Suppressor macrophage (primary cell): ENCODE data around the gene ODC1.
"Not testable (repeated sequence)": the region's sequence is repeated elsewhere in the genome, so short reads cannot be mapped to it uniquely, and the experiment has no call there.

Experiments
- DNase-seq, 4 experiments: peaks; one replicate each; pipeline ENCODE4 v3.0.0-alpha.2; 2020 to 2022
- total RNA-seq, 17 experiments: gene quantifications; one replicate each; lab custom pipeline; 2026; ENCODE audit warnings: mixed read lengths in 6 of 17, inconsistent platforms in 3 of 17; lab: John Stamatoyannopoulos, UW

ODC1 gene
- total RNA-seq: 24.1 to 141 (median 80.1) reads per million in 17 experiments

GRCh38 chr2:10447895-10448575, at the start of gene ODC1:
Gene ODC1 (minus strand): TSS chr2:10448327. CDS start chr2:10445032, 3,295 bp downstream.
- DNase-seq: peak; percentile 89 to 97 (median 96)

DNA sequence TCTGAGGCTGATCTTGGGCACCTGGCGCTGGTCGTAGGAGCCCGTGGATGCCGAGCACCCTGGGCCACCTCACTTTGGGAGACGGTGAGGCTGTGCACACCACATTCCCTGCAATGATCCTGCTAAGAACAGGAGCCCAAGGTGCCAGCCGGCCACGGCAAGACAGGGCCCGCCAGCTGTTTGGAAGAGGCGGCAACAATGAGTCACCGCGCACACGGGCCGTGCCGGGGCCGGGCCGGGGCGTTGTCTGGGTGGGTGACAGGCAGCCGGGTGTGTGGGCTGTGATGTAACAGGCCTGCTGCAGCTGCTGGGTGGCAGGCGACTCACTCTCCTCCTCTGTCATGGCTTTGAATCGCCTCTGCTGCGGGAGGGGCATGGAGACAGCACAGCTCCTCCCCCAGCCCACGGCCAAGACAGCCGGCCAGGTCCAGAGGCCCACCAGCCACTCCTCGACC, 49.7 kb upstream of the ODC1 start:
- DNase-seq: peak; percentile 43 to 58 (median 56)

- DNase-seq: no peak
Measured at GRCh38 chr2:10495988-10496313, 47.8 kb upstream of the ODC1 start.

GRCh38 chr2:10495311-10495987, 47.3 kb upstream of the ODC1 start:
- no peak for DNase-seq

DNA sequence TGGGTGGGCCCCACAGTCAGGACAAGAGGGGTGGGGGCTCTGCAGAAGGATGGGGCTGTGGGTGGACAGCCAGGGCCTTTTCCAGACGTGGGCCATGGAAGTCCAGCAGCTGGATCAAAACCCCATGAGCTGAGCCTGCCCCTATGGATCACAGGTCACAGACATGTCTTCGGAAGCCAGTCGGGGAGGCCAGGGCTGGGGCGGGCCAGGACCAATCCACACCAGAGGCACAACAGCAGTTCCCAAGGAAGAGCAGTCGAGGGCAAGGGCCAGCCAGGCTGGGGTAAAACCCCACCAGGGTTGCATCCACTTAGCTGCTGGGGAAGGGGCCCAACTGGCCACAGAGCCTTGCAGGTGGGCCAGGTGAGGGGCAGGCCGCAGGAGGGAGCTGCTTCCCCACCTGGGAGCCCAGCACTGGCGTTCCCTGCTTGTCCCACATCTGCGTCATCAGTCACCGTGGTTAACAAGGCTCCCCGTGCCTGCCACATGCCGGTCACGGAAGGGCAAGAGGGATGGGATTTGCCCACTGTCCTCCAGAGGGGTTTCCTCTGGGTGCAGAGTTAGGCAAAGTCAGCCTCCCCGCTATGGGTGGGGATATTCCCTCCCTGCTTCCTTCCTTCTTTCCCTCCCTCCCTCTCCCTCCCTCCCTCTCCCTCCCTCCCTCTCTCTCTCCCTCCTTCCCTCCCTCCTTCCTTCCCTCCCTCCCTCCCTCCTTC, 46.4 kb upstream of the ODC1 start:
- DNase-seq: no peak

- DNase-seq: peak; percentile 22 to 53 (median 36)
Measured at GRCh38 chr2:10493634-10494281, 45.6 kb upstream of the ODC1 start.

DNA sequence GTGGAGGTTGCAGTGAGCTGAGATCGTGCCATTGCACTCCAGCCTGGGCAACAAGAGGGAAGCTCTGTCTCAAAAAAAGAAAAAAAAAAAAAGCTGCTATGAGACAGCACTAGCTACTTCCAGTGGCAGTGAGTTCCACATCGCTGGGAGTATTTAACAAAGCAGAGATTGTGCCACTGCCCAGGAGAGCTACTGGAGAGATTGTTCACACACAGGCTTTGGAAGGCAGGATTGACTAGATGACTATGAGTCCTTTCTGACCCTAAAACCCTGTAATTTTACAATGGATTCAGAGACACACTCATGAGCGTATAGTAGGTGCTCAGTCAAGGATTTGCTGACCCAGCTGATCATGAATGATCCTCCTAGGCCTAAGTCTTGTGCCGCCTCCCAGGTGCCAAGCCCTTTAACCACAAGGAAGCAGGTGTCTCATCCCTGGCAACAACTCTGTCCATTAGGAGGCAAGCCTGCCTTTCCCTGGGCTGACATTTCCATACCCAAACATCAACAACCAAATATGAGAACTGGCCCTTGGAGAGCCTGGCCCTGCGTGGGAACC, 45.0 kb upstream of the ODC1 start:
- DNase-seq: no peak

- no peak for DNase-seq
Measured at GRCh38 chr2:10490806-10491291, 42.7 kb upstream of the ODC1 start.

- no peak for DNase-seq
Measured at GRCh38 chr2:10489842-10490555, 41.9 kb upstream of the ODC1 start.

DNA sequence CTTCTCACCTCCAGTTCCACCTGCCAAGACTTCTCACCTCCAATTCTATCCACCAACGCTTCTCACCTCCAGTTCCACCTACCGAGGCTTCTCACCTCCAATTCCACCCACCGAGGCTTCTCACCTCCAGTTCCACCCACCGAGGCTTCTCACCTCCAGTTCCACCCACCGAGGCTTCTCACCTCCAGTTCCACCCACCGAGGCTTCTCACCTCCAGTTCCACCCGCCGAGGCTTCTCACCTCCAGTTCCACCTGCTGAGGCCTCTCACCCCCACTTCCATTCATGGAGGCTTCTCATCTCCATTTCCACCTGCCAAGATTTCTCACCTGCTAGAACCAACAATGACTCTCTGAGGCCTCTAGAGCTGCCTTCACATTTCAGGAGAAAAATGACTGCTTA, 40.0 kb upstream of the ODC1 start:
- DNase-seq: not testable (repeated sequence)

- DNase-seq: not testable (repeated sequence)
Measured at GRCh38 chr2:10487741-10488104, 39.6 kb upstream of the ODC1 start.

GRCh38 chr2:10487081-10487740, 39.1 kb upstream of the ODC1 start:
- DNase-seq: no peak

GRCh38 chr2:10486601-10487079, 38.5 kb upstream of the ODC1 start:
- no peak for DNase-seq

DNA sequence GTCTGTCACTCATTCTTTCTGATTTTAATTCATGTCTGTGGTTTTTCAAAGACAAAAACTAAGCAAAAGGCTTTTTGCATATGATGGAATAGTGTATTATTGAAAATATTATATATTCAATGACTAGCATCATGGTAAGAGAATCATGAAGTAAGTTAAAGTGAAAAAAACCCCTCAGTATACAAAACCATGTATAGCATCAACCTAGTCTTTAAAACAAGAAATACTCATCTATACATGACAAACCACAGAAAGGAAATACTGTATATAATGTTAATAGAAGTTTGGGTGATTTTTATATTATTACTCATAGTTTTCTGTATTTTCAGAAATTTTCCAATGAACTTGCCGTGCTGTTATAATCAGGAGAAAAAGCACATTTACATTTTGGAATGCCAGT, 38.0 kb upstream of the ODC1 start:
- no peak for DNase-seq

GRCh38 chr2:10482913-10483312, 34.8 kb upstream of the ODC1 start:
- no peak for DNase-seq

- no peak for DNase-seq
Measured at GRCh38 chr2:10482460-10482859, 34.3 kb upstream of the ODC1 start.

DNA sequence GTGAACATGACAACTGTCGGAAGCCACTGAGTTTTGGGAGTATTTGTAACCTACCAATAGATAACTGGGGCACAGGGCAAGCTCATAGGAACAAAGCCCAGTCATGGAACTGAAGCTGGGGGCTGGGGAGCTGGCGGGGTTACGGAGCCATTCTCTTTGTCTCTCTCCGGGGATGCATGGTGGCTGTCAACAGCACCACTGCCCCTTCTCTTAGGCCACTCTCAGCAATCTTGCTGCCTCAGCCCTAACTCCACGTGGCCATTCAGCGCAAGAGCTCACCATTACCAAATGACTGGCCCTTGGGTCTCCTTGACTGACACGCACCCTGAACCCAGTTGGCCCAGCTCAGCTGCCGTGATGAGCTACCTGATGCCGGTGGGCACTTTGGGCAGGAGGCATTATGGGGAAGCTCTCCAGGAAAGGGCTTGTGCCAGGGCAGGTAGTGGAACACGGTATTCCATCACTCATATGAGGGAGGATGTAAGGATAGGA, 33.6 kb upstream of the ODC1 start:
- no peak for DNase-seq

GRCh38 chr2:10481055-10481665, 33.0 kb upstream of the ODC1 start:
- DNase-seq: no peak

DNA sequence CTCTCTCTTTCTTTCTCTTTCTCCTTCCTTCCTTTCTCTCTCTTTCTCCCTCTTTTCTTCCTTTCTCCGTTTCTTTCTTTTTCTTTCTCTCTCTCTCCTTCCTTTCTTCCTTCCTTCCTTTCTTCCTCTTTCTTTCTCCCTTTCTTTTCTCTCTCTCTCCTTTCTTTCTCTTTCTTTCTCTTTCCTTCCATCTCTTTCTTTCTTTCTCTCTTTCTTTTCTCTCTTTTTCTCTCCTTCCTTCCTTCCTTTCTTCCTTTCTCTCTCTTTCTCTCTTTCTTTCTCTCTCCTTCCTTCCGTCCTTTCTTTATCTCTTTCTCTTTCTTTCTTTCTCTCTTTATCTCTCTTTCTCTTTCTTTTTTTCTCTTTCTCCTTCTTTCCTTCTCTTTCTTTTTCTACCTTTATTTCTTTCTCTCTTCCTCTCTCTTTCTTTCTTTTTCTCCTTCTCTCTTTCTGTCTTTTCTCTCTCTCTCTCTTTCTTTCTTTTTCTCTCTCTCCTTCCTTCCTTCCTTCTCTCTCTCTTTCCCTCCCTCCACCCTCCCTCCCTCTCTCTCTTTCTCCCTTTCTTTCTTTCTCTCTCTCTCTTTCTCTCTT, 32.3 kb upstream of the ODC1 start:
- DNase-seq: no peak

GRCh38 chr2:10478916-10479315, 30.8 kb upstream of the ODC1 start:
- peak in 2 of 4 experiments; percentile 4 to 8 for DNase-seq
